H1 (cell line): Measurements from ENCODE around the gene DUS4L. TPM values are rescaled to one million over a fixed set of nuclear protein-coding genes. Genes with fewer than 3 reads are reported as not detected.

ENCODE experiments used
- CTCF ChIA-PET: fragments of 300-600 bp; sonication (Branson Sonifier 250); formaldehyde crosslinking; loops from one replicate; lab custom pipeline; 2021; ENCODE audit not compliant: partially characterized antibody; lab: Charles Lee
- POLR2A ChIA-PET: fragments of 300-600 bp; sonication (Branson Sonifier 250); formaldehyde crosslinking; loops from one replicate; lab custom pipeline; 2021; ENCODE audit warnings: inconsistent platforms; ENCODE audit not compliant: partially characterized antibody; lab: Charles Lee
- DNase-seq, 2 experiments: peaks; one replicate each; pipeline versions ENCODE4 v3.0.0 to v3.0.0-alpha.2; 2010 to 2022; ENCODE audit warnings: low spot score in 2 of 2, low read depth in 1 of 2, mixed read lengths in 1 of 2
- FAIRE-seq: peaks from 2 replicates; lab custom pipeline; 2011; peaks lifted over from hg19 to GRCh38; lab: Jason Lieb, UNC
- H2AFZ ChIP-seq: 2 replicates; pipeline ENCODE4 v1.8.1; 2012; ENCODE audit warnings: low read length, inconsistent platforms
- H2AK5ac ChIP-seq: 2 replicates; pipeline ENCODE4 v1.6.1; 2013; ENCODE audit warnings: low read depth, low read length
- H2BK120ac ChIP-seq: replicated peaks from 2 replicates; pipeline ENCODE3; 2013; ENCODE audit warnings: low read depth, low read length, inconsistent platforms
- H2BK12ac ChIP-seq: 2 replicates; pipeline ENCODE4 v1.6.1; 2013; ENCODE audit warnings: low read depth, low read length
- H2BK15ac ChIP-seq: 2 replicates; pipeline ENCODE4 v1.6.1; 2013; ENCODE audit warnings: low read length
- H2BK20ac ChIP-seq: 2 replicates; pipeline ENCODE4 v1.6.1; 2013; ENCODE audit warnings: low read length
- H2BK5ac ChIP-seq: 2 replicates; pipeline ENCODE4 v1.6.1; 2013; ENCODE audit warnings: low read depth, low read length
- H3K14ac ChIP-seq: 2 replicates; pipeline ENCODE4 v1.6.1; 2013; ENCODE audit warnings: inconsistent platforms; ENCODE audit not compliant: insufficient read length
- H3K18ac ChIP-seq: 2 replicates; pipeline ENCODE4 v1.6.1; 2013; ENCODE audit warnings: low read length; ENCODE audit errors: extremely low read depth
- H3K23ac ChIP-seq: 2 replicates; pipeline ENCODE4 v1.6.1; 2013; ENCODE audit warnings: inconsistent platforms; ENCODE audit not compliant: insufficient read length
- H3K23me2 ChIP-seq: 2 replicates; pipeline ENCODE4 v1.6.1; 2013; ENCODE audit warnings: low read depth, low read length
- H3K27ac ChIP-seq: 2 replicates; pipeline ENCODE4 v1.6.1; 2011; ENCODE audit warnings: low read depth, low read length, inconsistent platforms
- H3K27me3 ChIP-seq, 4 experiments: replicated peaks in 1 of 4; 1 replicate in 1 of 4; 2 replicates in 3 of 4; pipeline versions ENCODE4 v1.6.1 to v1.8.1; 2011 to 2013; ENCODE audit warnings: low read length in 3 of 4, mild to moderate bottlenecking in 3 of 4, inconsistent platforms in 2 of 4, mixed read lengths in 2 of 4, moderate library complexity in 1 of 4; ENCODE audit not compliant: control insufficient read depth in 3 of 4, insufficient read depth in 3 of 4; ENCODE audit errors: extremely low read depth in 1 of 4
- H3K36me3 ChIP-seq, 4 experiments: 2 replicates each; pipeline versions ENCODE4 v1.6.1 to v1.8.1; 2011 to 2013; ENCODE audit warnings: mild to moderate bottlenecking in 4 of 4, low read length in 3 of 4, moderate library complexity in 2 of 4, control low read depth in 1 of 4, inconsistent platforms in 1 of 4; ENCODE audit not compliant: insufficient read depth in 4 of 4, control insufficient read depth in 2 of 4
- H3K4ac ChIP-seq: replicated peaks from 2 replicates; pipeline ENCODE3; 2013; ENCODE audit warnings: low read length, low read depth, mixed read lengths, inconsistent platforms; ENCODE audit not compliant: insufficient read length
- H3K4me1 ChIP-seq, 4 experiments: replicated peaks in 1 of 4; 1 replicate in 1 of 4; 2 replicates in 3 of 4; pipeline versions ENCODE4 v1.6.1 to v1.8.1; 2011 to 2013; ENCODE audit warnings: low read length in 3 of 4, inconsistent platforms in 2 of 4, mixed read lengths in 1 of 4; ENCODE audit not compliant: insufficient read depth in 4 of 4, control insufficient read depth in 3 of 4
- H3K4me2 ChIP-seq, 2 experiments: 2 replicates each; pipeline versions ENCODE4 v1.6.1 to v1.8.1; 2011 to 2013; ENCODE audit warnings: low read depth in 2 of 2, low read length in 2 of 2, control low read depth in 1 of 2, inconsistent platforms in 1 of 2, mild to moderate bottlenecking in 1 of 2; ENCODE audit not compliant: insufficient read depth in 1 of 2
- H3K4me3 ChIP-seq, 4 experiments: fragments of 200-600, 300-600 bp in 1 of 4; sonication (generic), shearing (Covaris generic), sonication (Bioruptor Twin) in 1 of 4; 2 replicates each; pipeline versions ENCODE4 v1.5.1 to v1.8.1; 2011 to 2016; ENCODE audit warnings: low read length in 4 of 4, low read depth in 3 of 4, control low read depth in 2 of 4, inconsistent platforms in 2 of 4, mild to moderate bottlenecking in 2 of 4, mixed read lengths in 1 of 4, moderate library complexity in 1 of 4; ENCODE audit not compliant: insufficient read depth in 2 of 4; ENCODE audit errors: extremely low read depth in 1 of 4
- H3K56ac ChIP-seq: replicated peaks from 2 replicates; pipeline ENCODE3; 2013; ENCODE audit warnings: low read depth, mild to moderate bottlenecking, mixed read lengths, low read length, inconsistent platforms; ENCODE audit not compliant: insufficient read length
- H3K79me1 ChIP-seq: 2 replicates; pipeline ENCODE4 v1.6.1; 2013; ENCODE audit warnings: low read depth, low read length, control low read depth
- H3K79me2 ChIP-seq, 2 experiments: 2 replicates each; pipeline versions ENCODE4 v1.6.1 to v1.8.1; 2012 to 2013; ENCODE audit warnings: low read length in 2 of 2, mild to moderate bottlenecking in 2 of 2, inconsistent platforms in 1 of 2; ENCODE audit not compliant: insufficient read depth in 2 of 2, control insufficient read depth in 1 of 2
- H3K9ac ChIP-seq, 4 experiments: replicated peaks in 1 of 4; 1 replicate in 1 of 4; 2 replicates in 3 of 4; pipeline versions ENCODE4 v1.6.1 to v1.8.1; 2011 to 2013; ENCODE audit warnings: low read depth in 3 of 4, low read length in 3 of 4, control low read depth in 2 of 4, mild to moderate bottlenecking in 2 of 4, moderate library complexity in 2 of 4, inconsistent platforms in 1 of 4; ENCODE audit errors: extremely low read depth in 1 of 4
- H3K9me3 ChIP-seq, 2 experiments: 2 replicates each; pipeline versions ENCODE4 v1.6.1 to v1.8.1; 2012 to 2013; ENCODE audit warnings: mild to moderate bottlenecking in 2 of 2, moderate library complexity in 2 of 2, control low read depth in 1 of 2, inconsistent platforms in 1 of 2, low read depth in 1 of 2, low read length in 1 of 2, mixed read lengths in 1 of 2; ENCODE audit not compliant: insufficient read depth in 2 of 2
- H4K20me1 ChIP-seq, 2 experiments: replicated peaks in 1 of 2; 2 replicates each; pipeline versions ENCODE3 to v1.8.1; 2011 to 2013; ENCODE audit warnings: inconsistent platforms in 2 of 2, low read length in 2 of 2, mild to moderate bottlenecking in 1 of 2; ENCODE audit not compliant: insufficient read depth in 2 of 2, control insufficient read depth in 1 of 2
- H4K5ac ChIP-seq: 2 replicates; pipeline ENCODE4 v1.6.1; 2013; ENCODE audit warnings: low read length, low read depth, mixed read lengths, inconsistent platforms; ENCODE audit not compliant: insufficient read length
- H4K8ac ChIP-seq: 2 replicates; pipeline ENCODE4 v1.8.0; 2013; ENCODE audit warnings: mild to moderate bottlenecking, moderate library complexity, low read length, inconsistent platforms; ENCODE audit not compliant: insufficient read depth; ENCODE audit errors: extremely low read depth
- H4K91ac ChIP-seq: replicated peaks from 2 replicates; pipeline ENCODE3; 2013; ENCODE audit warnings: low read length, mixed read lengths, inconsistent platforms; ENCODE audit not compliant: insufficient read length
- CHD1 ChIP-seq: IDR thresholded peaks from 2 replicates; pipeline ENCODE4 v1.6.1; 2012; ENCODE audit warnings: low read depth, low read length, improper control_type of control experiment
- CREB1 ChIP-seq: IDR thresholded peaks from 2 replicates; pipeline ENCODE4 v1.6.1; 2012; ENCODE audit warnings: inconsistent platforms
- CTBP2 ChIP-seq: IDR thresholded peaks from 2 replicates; pipeline ENCODE4 v1.7.0; 2011; ENCODE audit warnings: borderline replicate concordance, mild to moderate bottlenecking, moderate library complexity, mixed read lengths, low read length; ENCODE audit not compliant: insufficient read depth, insufficient read length
- GABPA ChIP-seq: IDR thresholded peaks from 2 replicates; pipeline ENCODE4 v1.6.1; 2011; ENCODE audit warnings: mild to moderate bottlenecking, low read length, moderate library complexity, borderline replicate concordance; ENCODE audit not compliant: insufficient read depth
- KDM1A ChIP-seq: fragments of 200-600, 300-600 bp; sonication (generic); IDR thresholded peaks from 2 replicates; pipeline ENCODE4 v1.7.1; 2016; ENCODE audit warnings: mild to moderate bottlenecking, low read length, borderline replicate concordance
- TBP ChIP-seq: IDR thresholded peaks from 2 replicates; pipeline ENCODE4 v1.6.1; 2011; ENCODE audit warnings: low read depth, low read length, improper control_type of control experiment
- WGBS, 2 experiments: shearing (Covaris generic) in 1 of 2; methylation state at CpG; one replicate each; pipeline versions ENCODE4 v1.1.6 to v1.1.7; 2013 to 2015; ENCODE audit warnings: low lambda C conversion rate in 2 of 2, mixed read lengths in 2 of 2, inconsistent platforms in 1 of 2, low coverage in 1 of 2, missing lambda C conversion rate in 1 of 2; ENCODE audit not compliant: insufficient replicate concordance in 2 of 2, insufficient coverage in 1 of 2, insufficient read length in 1 of 2; ENCODE audit errors: extremely low coverage in 1 of 2, missing lambda C conversion rate in 1 of 2; 5-methylcytosine and 5-hydroxymethylcytosine counted together
- polyA plus RNA-seq, 7 experiments: library from polyadenylated mRNA; depleted of rRNA in 3 of 7; stranded (reverse) in 5 of 7; unstranded in 2 of 7; fragments of >200 nt in 5 of 7; fragments of 200-250 nt in 2 of 7; gene quantifications; 1 replicate in 5 of 7; 2 replicates in 1 of 7; 4 replicates in 1 of 7; pipeline versions ENCODE4 v1.2.1 to v1.2.3, GENCODE V29; 2011 to 2013; ENCODE audit warnings: missing spikeins in 2 of 7, mixed read lengths in 2 of 7
- total RNA-seq: library from RNA; stranded (reverse); fragmentation: NEBNext Ultra II Directional; extraction: Animal tissue kit (Norgen Biotek cat#: 25700); gene quantifications from 2 replicates; pipeline ENCODE4 v1.2.1, GENCODE V29; 2021
- TF ChIP-seq, protein P1 (sequence below): IDR thresholded peaks from 2 replicates; pipeline ENCODE4 v1.6.1; 2011; ENCODE audit warnings: low read depth, mild to moderate bottlenecking, low read length; ENCODE audit not compliant: insufficient read depth

DUS4L gene
- total and polyA plus RNA-seq, 2 of the 8 experiments (the other 6 are each of a cell fraction or from before 2014, with no cell fraction given), result 6.1 to 11.5 TPM

DNA sequence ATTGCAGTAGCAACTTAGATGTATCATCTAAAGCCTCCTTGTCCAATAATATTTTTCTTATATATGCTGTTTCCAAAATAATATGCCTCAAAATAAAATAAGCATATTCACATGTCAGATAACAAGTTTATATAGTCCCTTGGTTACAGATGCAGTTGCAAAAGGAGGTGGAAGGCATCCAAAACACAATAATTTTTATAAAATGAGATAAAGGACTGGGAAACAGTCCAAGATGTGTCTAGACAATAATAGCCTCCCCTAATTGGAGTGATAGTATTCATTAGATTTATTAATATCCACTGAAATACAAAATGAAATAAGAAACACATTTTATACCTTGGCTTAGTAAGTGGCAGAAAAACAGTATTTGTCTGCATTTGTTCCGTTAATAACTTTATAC is 46.6 kb downstream of the DUS4L start:
- no peak for TF ChIP-seq TBP
- no peak for TF ChIP-seq CREB1
- TF ChIP-seq GABPA, result no peak
- TF ChIP-seq, protein P1, sequence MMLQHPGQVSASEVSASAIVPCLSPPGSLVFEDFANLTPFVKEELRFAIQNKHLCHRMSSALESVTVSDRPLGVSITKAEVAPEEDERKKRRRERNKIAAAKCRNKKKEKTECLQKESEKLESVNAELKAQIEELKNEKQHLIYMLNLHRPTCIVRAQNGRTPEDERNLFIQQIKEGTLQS, result no peak
- TF ChIP-seq CHD1, result no peak
- TF ChIP-seq KDM1A, result no peak
- no peak for TF ChIP-seq CTBP2
- no peaks in the 10 kb centered on the region for H3K23me2 ChIP-seq
- H2AK5ac ChIP-seq, result no peak overlapping the region
- no peak overlapping the region for H3K23ac ChIP-seq
- no peak overlapping the region for H2BK5ac ChIP-seq
- no peak for FAIRE-seq
- H3K79me1 ChIP-seq, result no peaks in the 10 kb centered on the region
- no peaks in the 10 kb centered on the region for H3K79me2 ChIP-seq
- H2BK15ac ChIP-seq, result no peak overlapping the region
- H3K27me3 ChIP-seq, result no peaks in the 10 kb centered on the region
- H3K4ac ChIP-seq, result no peak overlapping the region
- no peak overlapping the region for H3K56ac ChIP-seq
- DNase-seq, result no peak
- no peak overlapping the region for H3K27ac ChIP-seq
- no peak overlapping the region for H4K5ac ChIP-seq
- no peak overlapping the region for H2BK20ac ChIP-seq
- no peak overlapping the region for H2AFZ ChIP-seq
- H3K36me3 ChIP-seq, result no peaks in the 10 kb centered on the region; a peak in 1 of 8 replicates
- no peak overlapping the region for H4K8ac ChIP-seq
- H3K9me3 ChIP-seq, result no peaks in the 10 kb centered on the region
- ChIA-PET POLR2A (no interaction called here), CTCF (interaction anchor here (0.6 to 0.9 kb wide), 2 partner anchors 50 to 98 kb away, joined by 3 to 4 read pairs; no protein-coding TSS in a partner anchor)
- no peak overlapping the region for H3K14ac ChIP-seq
- no peak overlapping the region for H3K4me3 ChIP-seq
- H4K91ac ChIP-seq, result no peak overlapping the region
- no peak overlapping the region for H3K9ac ChIP-seq
- H3K4me2 ChIP-seq, result no peak overlapping the region
- no peaks in the 10 kb centered on the region for H3K4me1 ChIP-seq
- H2BK12ac ChIP-seq, result no peak overlapping the region
- 86% methylated on average over 1 of the region's 1 CpG; no CpG with 5 or more reads in 1 of the 2 experiments for WGBS, 2 experiments
- no peak overlapping the region for H3K18ac ChIP-seq
- no peaks in the 10 kb centered on the region for H4K20me1 ChIP-seq
- no peak overlapping the region for H2BK120ac ChIP-seq
